Measurements from ENCODE around the gene CHCT1.

GRCh38 chr17:60403523-60403810 is 18.8 kb upstream of the CHCT1 start:
- TF ChIP-seq EZH2 (IDR thresholded peaks at IDR 0.05), result no peak
- no peak for TF ChIP-seq POLR2AphosphoS5 (IDR thresholded peaks at IDR 0.05; ENCODE audit: borderline replicate concordance, low read depth, low read length)

Data from SK-N-MC (cell line).